WTC11 (cell line): Measurements from ENCODE around the gene BPGM. TPM values are rescaled to one million over a fixed set of nuclear protein-coding genes. Genes with fewer than 3 reads are reported as not detected.

Experiments
- ATAC-seq: fragments of 200-7000 bp; cut with Tn5 transposase; 2 replicates; pipeline ENCODE4 v1.10.0; 2021; ENCODE audit warnings: mild to moderate bottlenecking, moderate library complexity
- CTCF ChIA-PET: fragments of 300-600 bp; sonication (Branson Sonifier 250); formaldehyde crosslinking; loops from one replicate; lab custom pipeline; 2021; ENCODE audit warnings: antibody characterized with exemption; lab: Charles Lee
- POLR2A ChIA-PET: fragments of 350-600 bp; sonication (Branson Sonifier 250); formaldehyde crosslinking; loops from one replicate; lab custom pipeline; 2021; ENCODE audit warnings: antibody characterized with exemption; lab: Charles Lee
- DNase-seq: peaks from one replicate; pipeline ENCODE4 v3.0.0; 2021; ENCODE audit warnings: low spot score
- H3K27ac Mint-ChIP-seq: 2 replicates; pipeline ENCODE4 v1.8.0; 2021; ENCODE audit warnings: mixed read lengths
- H3K27me3 Mint-ChIP-seq: 2 replicates; pipeline ENCODE4 v1.8.0; 2021; ENCODE audit warnings: low read depth, mild to moderate bottlenecking, moderate library complexity, mixed read lengths
- H3K36me3 Mint-ChIP-seq: 2 replicates; pipeline ENCODE4 v1.8.0; 2021; ENCODE audit warnings: mixed read lengths
- H3K4me1 Mint-ChIP-seq: 2 replicates; pipeline ENCODE4 v1.8.0; 2022; ENCODE audit warnings: mixed read lengths
- H3K4me3 Mint-ChIP-seq: 2 replicates; pipeline ENCODE4 v1.8.0; 2021; ENCODE audit warnings: mild to moderate bottlenecking, moderate library complexity, mixed read lengths
- H3K9me3 Mint-ChIP-seq: 2 replicates; pipeline ENCODE4 v1.8.0; 2021; ENCODE audit warnings: mixed read lengths
- CREM ChIP-seq: sonication (generic); formaldehyde crosslinking; IDR thresholded peaks from 2 replicates; pipeline ENCODE4 v1.8.1; 2022; ENCODE audit warnings: mild to moderate bottlenecking, missing genetic modification reagents, moderate library complexity
- FOXJ3 ChIP-seq: sonication (generic); formaldehyde crosslinking; IDR thresholded peaks from 2 replicates; pipeline ENCODE4 v1.9.0; 2021; ENCODE audit warnings: missing genetic modification reagents, mild to moderate bottlenecking, borderline replicate concordance
- FOXP1 ChIP-seq: sonication (generic); formaldehyde crosslinking; IDR thresholded peaks from 2 replicates; pipeline ENCODE4 v1.8.0; 2022; ENCODE audit warnings: missing genetic modification reagents, mild to moderate bottlenecking, moderate library complexity, borderline replicate concordance
- NFE2L1 ChIP-seq: sonication (generic); formaldehyde crosslinking; IDR thresholded peaks from 2 replicates; pipeline ENCODE4 v1.8.1; 2023; ENCODE audit warnings: missing genetic modification reagents
- RELA ChIP-seq: sonication (generic); formaldehyde crosslinking; IDR thresholded peaks from 2 replicates; pipeline ENCODE4 v1.8.1; 2022; ENCODE audit warnings: missing genetic modification reagents, mild to moderate bottlenecking, borderline replicate concordance
- SP1 ChIP-seq: sonication (generic); formaldehyde crosslinking; conservative IDR thresholded peaks from 2 replicates; pipeline ENCODE4 v1.8.1; 2022; ENCODE audit warnings: missing genetic modification reagents
- TEAD4 ChIP-seq: sonication (generic); formaldehyde crosslinking; IDR thresholded peaks from 2 replicates; pipeline ENCODE4 v1.8.0; 2022; ENCODE audit warnings: mild to moderate bottlenecking, missing genetic modification reagents
- ZNF396 ChIP-seq: fragments of 250-450 bp; sonication (Bioruptor Pico); IDR thresholded peaks from 2 replicates; pipeline ENCODE4 v1.8.0; 2021; ENCODE audit warnings: mild to moderate bottlenecking, moderate library complexity, borderline replicate concordance
- total RNA-seq: library from RNA; stranded (reverse); gene quantifications from 3 replicates; pipeline ENCODE4 v1.2.3, GENCODE V29; 2021
- TF ChIP-seq, protein P1 (sequence below): fragments of 250-450 bp; sonication (Bioruptor Pico); conservative IDR thresholded peaks from 2 replicates; pipeline ENCODE4 v1.9.0; 2021; ENCODE audit warnings: mild to moderate bottlenecking
- TF ChIP-seq, protein P2 (sequence below): fragments of 250-450 bp; sonication (Bioruptor Pico); IDR thresholded peaks from 2 replicates; pipeline ENCODE4 v2.1.2; 2022; ENCODE audit warnings: mild to moderate bottlenecking, moderate library complexity
- TF ChIP-seq, protein P3 (sequence below): sonication (generic); formaldehyde crosslinking; IDR thresholded peaks from 2 replicates; pipeline ENCODE4 v1.8.0; 2023; ENCODE audit warnings: missing genetic modification reagents
- TF ChIP-seq, protein P4 (sequence below): sonication (generic); formaldehyde crosslinking; IDR thresholded peaks from 2 replicates; pipeline ENCODE4 v1.8.1; 2023; ENCODE audit warnings: mild to moderate bottlenecking, missing genetic modification reagents
- TF ChIP-seq, protein P5 (sequence below): sonication (generic); formaldehyde crosslinking; conservative IDR thresholded peaks from 2 replicates; pipeline ENCODE4 v1.8.1; 2022; ENCODE audit warnings: mild to moderate bottlenecking, missing genetic modification reagents
- TF ChIP-seq, protein P6 (sequence below): fragments of 250-450 bp; sonication (Bioruptor Pico); IDR thresholded peaks from 2 replicates; pipeline ENCODE4 v1.9.0; 2021; ENCODE audit warnings: mild to moderate bottlenecking
- TF ChIP-seq, protein P7 (sequence below): sonication (generic); formaldehyde crosslinking; IDR thresholded peaks from 2 replicates; pipeline ENCODE4 v1.8.1; 2023; ENCODE audit warnings: mild to moderate bottlenecking, missing genetic modification reagents
- TF ChIP-seq, protein P8 (sequence below): sonication (generic); formaldehyde crosslinking; IDR thresholded peaks from 2 replicates; pipeline ENCODE4 v1.8.0; 2022; ENCODE audit warnings: mild to moderate bottlenecking, missing genetic modification reagents
- TF ChIP-seq, protein P9 (sequence below): sonication (generic); formaldehyde crosslinking; IDR thresholded peaks from 2 replicates; pipeline ENCODE4 v1.8.1; 2022; ENCODE audit warnings: missing genetic modification reagents, borderline replicate concordance
- TF ChIP-seq, protein P10 (sequence below): sonication (generic); formaldehyde crosslinking; IDR thresholded peaks from 2 replicates; pipeline ENCODE4 v1.8.0; 2022; ENCODE audit warnings: mild to moderate bottlenecking, missing genetic modification reagents

The BPGM gene
- total RNA-seq, 1 experiment from 2014 or later, result 14.6 TPM

DNA sequence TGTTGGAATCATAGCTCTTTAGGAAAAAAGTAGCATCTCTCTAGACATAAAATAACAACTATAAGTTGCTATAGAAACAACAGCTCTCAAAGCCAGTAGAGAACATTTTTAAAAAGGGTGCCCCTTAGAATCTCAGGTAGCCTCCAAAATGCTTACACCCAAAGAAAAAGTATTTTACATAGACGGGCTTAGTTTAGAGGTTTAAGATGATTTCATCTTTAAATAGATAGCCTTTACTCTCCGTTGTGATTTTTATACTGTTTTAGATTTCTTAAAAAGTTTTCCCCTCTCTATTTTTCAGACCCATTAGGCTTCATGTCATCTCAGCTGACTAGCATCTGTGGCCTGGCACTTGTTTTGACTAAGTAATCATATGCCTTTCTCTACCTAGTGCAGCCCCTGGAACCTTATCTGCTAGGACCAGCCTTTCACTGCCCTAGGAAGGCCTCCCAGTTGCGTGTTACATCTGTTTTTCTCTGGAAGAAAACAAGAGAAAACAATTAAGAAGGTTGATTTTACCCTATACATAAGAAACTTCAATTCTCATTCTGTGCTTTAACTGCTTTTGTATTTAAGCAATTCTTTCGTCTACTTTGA lies 6.9 kb upstream of the BPGM start:
- DNase-seq, result no peak
- H3K27me3 Mint-ChIP-seq, result peaks cover 12% of the 10 kb centered on the region
- CTCF ChIA-PET, result no interaction called here
- peaks cover 9% of the 10 kb centered on the region for H3K9me3 Mint-ChIP-seq
- H3K27ac Mint-ChIP-seq, result no peak overlapping the region
- no peaks in the 10 kb centered on the region for H3K36me3 Mint-ChIP-seq
- no peak overlapping the region for H3K4me3 Mint-ChIP-seq
- no peaks in the 10 kb centered on the region for H3K4me1 Mint-ChIP-seq
- POLR2A ChIA-PET, result no interaction called here
- TF ChIP-seq FOXJ3 (CRISPR knock-in tag) (no peak), SP1 (no peak), NFE2L1 (CRISPR knock-in tag) (no peak), FOXP1 (CRISPR knock-in tag) (no peak), TEAD4 (CRISPR knock-in tag) (no peak)
- no peak for ATAC-seq

DNA sequence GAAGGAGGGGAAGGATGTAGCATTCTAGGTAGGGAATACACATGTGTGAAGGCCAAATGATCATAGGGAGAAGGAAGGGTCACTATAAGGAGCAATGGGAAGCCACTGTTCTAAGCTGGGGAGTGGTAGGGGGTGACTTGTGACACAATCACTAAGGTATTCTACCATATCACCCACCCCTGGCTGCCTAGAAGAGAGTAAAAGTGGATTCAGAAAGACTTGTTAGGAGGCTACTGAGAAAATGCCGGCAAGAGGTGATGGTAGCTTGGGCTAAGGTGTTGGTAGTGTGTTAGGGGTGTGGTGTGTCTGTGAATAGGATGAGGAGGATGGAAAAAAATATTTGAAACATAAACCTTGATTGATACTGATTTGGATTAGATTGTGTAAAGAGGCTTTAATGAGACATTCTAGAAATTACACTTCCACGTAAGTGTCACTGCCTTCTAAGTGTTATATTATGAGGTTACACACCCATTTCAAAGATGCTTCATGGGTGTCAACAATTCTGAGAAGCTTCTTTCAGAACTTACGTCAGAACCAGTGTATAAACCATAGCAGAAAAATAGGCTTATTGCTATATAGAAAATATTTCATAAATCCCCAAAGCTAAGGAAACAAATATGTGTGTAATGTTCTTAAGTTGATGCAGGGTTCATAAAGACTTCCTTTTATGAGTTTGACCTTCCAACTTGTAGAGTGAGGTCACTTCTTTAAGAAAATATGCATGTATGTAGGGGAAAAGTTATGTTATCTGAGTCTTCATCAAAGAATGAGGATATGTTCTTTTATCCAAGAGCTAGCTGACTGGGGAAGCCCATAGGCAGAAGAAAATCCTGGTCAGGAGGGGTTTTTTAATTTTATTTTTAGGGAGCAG lies 5.6 kb upstream of the BPGM start:
- ATAC-seq (no peak), DNase-seq (no peak)
- Mint-ChIP-seq H3K36me3 (no peaks in the 10 kb centered on the region), H3K27ac (no peak overlapping the region), H3K27me3 (peaks cover 12% of the 10 kb centered on the region), H3K4me3 (no peak overlapping the region), H3K9me3 (peaks cover 9% of the 10 kb centered on the region), H3K4me1 (no peaks in the 10 kb centered on the region)
- POLR2A ChIA-PET, result no interaction called here
- CTCF ChIA-PET, result no interaction called here
- TF ChIP-seq, protein P1, sequence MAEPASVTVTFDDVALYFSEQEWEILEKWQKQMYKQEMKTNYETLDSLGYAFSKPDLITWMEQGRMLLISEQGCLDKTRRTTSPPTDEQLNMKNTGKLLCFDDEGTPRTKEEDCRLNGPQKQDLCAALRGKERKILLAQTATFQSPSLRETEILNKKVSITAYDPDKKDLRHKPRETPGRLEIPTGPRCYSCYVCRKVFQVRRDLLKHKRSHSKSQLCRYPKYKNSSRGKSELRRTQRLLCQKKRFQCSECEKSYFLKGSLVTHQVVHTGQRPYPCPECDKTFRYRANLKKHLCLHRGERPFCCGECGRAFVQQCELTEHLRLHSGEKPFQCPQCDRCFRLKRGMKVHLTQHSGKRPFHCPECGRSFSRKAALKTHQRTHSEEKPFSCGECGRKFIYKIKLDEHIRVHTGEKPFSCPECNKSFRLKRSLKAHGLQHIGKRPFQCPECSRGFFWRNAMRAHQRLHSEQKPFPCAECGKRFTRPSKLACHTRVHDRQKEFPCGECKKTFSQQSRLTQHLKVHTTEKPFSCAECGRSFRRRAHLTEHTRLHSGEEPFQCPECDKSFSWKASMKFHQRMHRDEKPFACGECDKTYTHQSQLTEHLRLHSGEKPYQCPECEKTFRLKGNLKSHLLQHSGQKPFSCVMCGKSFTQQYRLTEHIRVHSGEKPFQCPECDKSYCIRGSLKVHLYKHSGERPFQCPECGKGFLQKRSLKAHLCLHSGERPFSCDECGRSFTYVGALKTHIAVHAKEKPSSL (CRISPR knock-in tag), result no peak
- TF ChIP-seq RELA (no peak), FOXP1 (CRISPR knock-in tag) (no peak), ZNF396 (no peak), CREM (CRISPR knock-in tag) (no peak)
- TF ChIP-seq, protein P2, sequence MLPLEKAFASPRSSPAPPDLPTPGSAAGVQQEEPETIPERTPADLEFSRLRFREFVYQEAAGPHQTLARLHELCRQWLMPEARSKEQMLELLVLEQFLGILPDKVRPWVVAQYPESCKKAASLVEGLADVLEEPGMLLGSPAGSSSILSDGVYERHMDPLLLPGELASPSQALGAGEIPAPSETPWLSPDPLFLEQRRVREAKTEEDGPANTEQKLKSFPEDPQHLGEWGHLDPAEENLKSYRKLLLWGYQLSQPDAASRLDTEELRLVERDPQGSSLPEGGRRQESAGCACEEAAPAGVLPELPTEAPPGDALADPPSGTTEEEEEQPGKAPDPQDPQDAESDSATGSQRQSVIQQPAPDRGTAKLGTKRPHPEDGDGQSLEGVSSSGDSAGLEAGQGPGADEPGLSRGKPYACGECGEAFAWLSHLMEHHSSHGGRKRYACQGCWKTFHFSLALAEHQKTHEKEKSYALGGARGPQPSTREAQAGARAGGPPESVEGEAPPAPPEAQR (CRISPR knock-in tag), result no peak
- TF ChIP-seq, protein P3, sequence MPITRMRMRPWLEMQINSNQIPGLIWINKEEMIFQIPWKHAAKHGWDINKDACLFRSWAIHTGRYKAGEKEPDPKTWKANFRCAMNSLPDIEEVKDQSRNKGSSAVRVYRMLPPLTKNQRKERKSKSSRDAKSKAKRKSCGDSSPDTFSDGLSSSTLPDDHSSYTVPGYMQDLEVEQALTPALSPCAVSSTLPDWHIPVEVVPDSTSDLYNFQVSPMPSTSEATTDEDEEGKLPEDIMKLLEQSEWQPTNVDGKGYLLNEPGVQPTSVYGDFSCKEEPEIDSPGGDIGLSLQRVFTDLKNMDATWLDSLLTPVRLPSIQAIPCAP (CRISPR knock-in tag), result no peak
- TF ChIP-seq, protein P4, sequence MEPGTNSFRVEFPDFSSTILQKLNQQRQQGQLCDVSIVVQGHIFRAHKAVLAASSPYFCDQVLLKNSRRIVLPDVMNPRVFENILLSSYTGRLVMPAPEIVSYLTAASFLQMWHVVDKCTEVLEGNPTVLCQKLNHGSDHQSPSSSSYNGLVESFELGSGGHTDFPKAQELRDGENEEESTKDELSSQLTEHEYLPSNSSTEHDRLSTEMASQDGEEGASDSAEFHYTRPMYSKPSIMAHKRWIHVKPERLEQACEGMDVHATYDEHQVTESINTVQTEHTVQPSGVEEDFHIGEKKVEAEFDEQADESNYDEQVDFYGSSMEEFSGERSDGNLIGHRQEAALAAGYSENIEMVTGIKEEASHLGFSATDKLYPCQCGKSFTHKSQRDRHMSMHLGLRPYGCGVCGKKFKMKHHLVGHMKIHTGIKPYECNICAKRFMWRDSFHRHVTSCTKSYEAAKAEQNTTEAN (CRISPR knock-in tag), result no peak
- TF ChIP-seq, protein P5, sequence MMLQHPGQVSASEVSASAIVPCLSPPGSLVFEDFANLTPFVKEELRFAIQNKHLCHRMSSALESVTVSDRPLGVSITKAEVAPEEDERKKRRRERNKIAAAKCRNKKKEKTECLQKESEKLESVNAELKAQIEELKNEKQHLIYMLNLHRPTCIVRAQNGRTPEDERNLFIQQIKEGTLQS (CRISPR knock-in tag), result no peak
- TF ChIP-seq, protein P6, sequence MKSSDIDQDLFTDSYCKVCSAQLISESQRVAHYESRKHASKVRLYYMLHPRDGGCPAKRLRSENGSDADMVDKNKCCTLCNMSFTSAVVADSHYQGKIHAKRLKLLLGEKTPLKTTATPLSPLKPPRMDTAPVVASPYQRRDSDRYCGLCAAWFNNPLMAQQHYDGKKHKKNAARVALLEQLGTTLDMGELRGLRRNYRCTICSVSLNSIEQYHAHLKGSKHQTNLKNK, result no peak
- TF ChIP-seq, protein P7, sequence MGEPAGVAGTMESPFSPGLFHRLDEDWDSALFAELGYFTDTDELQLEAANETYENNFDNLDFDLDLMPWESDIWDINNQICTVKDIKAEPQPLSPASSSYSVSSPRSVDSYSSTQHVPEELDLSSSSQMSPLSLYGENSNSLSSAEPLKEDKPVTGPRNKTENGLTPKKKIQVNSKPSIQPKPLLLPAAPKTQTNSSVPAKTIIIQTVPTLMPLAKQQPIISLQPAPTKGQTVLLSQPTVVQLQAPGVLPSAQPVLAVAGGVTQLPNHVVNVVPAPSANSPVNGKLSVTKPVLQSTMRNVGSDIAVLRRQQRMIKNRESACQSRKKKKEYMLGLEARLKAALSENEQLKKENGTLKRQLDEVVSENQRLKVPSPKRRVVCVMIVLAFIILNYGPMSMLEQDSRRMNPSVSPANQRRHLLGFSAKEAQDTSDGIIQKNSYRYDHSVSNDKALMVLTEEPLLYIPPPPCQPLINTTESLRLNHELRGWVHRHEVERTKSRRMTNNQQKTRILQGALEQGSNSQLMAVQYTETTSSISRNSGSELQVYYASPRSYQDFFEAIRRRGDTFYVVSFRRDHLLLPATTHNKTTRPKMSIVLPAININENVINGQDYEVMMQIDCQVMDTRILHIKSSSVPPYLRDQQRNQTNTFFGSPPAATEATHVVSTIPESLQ (CRISPR knock-in tag), result no peak
- TF ChIP-seq, protein P8, sequence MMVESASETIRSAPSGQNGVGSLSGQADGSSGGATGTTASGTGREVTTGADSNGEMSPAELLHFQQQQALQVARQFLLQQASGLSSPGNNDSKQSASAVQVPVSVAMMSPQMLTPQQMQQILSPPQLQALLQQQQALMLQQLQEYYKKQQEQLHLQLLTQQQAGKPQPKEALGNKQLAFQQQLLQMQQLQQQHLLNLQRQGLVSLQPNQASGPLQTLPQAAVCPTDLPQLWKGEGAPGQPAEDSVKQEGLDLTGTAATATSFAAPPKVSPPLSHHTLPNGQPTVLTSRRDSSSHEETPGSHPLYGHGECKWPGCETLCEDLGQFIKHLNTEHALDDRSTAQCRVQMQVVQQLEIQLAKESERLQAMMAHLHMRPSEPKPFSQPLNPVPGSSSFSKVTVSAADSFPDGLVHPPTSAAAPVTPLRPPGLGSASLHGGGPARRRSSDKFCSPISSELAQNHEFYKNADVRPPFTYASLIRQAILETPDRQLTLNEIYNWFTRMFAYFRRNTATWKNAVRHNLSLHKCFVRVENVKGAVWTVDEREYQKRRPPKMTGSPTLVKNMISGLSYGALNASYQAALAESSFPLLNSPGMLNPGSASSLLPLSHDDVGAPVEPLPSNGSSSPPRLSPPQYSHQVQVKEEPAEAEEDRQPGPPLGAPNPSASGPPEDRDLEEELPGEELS (CRISPR knock-in tag), result no peak
- TF ChIP-seq, protein P9, sequence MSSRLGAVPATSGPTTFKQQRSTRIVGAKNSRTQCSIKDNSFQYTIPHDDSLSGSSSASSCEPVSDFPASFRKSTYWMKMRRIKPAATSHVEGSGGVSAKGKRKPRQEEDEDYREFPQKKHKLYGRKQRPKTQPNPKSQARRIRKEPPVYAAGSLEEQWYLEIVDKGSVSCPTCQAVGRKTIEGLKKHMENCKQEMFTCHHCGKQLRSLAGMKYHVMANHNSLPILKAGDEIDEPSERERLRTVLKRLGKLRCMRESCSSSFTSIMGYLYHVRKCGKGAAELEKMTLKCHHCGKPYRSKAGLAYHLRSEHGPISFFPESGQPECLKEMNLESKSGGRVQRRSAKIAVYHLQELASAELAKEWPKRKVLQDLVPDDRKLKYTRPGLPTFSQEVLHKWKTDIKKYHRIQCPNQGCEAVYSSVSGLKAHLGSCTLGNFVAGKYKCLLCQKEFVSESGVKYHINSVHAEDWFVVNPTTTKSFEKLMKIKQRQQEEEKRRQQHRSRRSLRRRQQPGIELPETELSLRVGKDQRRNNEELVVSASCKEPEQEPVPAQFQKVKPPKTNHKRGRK (CRISPR knock-in tag), result no peak
- TF ChIP-seq, protein P10, sequence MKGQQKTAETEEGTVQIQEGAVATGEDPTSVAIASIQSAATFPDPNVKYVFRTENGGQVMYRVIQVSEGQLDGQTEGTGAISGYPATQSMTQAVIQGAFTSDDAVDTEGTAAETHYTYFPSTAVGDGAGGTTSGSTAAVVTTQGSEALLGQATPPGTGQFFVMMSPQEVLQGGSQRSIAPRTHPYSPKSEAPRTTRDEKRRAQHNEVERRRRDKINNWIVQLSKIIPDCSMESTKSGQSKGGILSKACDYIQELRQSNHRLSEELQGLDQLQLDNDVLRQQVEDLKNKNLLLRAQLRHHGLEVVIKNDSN (CRISPR knock-in tag), result no peak
